Measurements from ENCODE around the gene PAX7.

PAX7 gene

GRCh38 chr1:18730321-18730720, 99.7 kb downstream of the PAX7 start:
- TF ChIP-seq POLR2AphosphoS5 (IDR thresholded peaks at IDR 0.05; ENCODE audit: low read depth, low read length), result no peak
- TF ChIP-seq TAF1 (IDR thresholded peaks at IDR 0.05; ENCODE audit: borderline replicate concordance, insufficient read depth, low read length), result no peak
- TF ChIP-seq, protein P1, sequence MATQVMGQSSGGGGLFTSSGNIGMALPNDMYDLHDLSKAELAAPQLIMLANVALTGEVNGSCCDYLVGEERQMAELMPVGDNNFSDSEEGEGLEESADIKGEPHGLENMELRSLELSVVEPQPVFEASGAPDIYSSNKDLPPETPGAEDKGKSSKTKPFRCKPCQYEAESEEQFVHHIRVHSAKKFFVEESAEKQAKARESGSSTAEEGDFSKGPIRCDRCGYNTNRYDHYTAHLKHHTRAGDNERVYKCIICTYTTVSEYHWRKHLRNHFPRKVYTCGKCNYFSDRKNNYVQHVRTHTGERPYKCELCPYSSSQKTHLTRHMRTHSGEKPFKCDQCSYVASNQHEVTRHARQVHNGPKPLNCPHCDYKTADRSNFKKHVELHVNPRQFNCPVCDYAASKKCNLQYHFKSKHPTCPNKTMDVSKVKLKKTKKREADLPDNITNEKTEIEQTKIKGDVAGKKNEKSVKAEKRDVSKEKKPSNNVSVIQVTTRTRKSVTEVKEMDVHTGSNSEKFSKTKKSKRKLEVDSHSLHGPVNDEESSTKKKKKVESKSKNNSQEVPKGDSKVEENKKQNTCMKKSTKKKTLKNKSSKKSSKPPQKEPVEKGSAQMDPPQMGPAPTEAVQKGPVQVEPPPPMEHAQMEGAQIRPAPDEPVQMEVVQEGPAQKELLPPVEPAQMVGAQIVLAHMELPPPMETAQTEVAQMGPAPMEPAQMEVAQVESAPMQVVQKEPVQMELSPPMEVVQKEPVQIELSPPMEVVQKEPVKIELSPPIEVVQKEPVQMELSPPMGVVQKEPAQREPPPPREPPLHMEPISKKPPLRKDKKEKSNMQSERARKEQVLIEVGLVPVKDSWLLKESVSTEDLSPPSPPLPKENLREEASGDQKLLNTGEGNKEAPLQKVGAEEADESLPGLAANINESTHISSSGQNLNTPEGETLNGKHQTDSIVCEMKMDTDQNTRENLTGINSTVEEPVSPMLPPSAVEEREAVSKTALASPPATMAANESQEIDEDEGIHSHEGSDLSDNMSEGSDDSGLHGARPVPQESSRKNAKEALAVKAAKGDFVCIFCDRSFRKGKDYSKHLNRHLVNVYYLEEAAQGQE (IDR thresholded peaks at IDR 0.05; ENCODE audit: insufficient read depth in 1 of 2, low read depth in 2 of 2, low read length in 2 of 2), result no peak
- TF ChIP-seq FOXP2 (optimal IDR thresholded peaks at IDR 0.05; ENCODE audit: borderline replicate concordance, extremely low read depth, extremely low read length, insufficient read depth), result no peak
- TF ChIP-seq SIN3A (IDR thresholded peaks at IDR 0.05; ENCODE audit: borderline replicate concordance, insufficient read depth, low read length), result no peak

DNA sequence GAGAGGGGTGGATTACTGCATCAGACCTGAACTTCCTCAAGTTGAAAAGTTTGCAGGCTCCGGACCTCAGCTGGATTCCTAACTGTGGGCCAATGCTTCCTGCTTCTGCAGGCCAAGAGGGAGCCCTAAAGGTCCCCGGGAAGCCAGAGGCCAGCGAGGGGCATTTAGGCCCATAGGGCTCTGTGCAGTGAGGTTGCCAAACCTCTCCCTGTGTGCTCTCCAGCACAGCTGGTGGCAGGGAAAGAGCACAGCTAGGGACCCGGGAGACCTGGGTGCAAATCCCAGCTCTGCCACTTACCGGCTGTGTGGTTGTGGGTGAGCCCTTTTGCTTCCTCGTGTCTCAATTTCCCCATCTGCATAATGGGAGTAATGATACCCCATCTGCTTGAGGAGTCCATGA, 100.5 kb downstream of the PAX7 start:
- no peak for TF ChIP-seq FOXP2 (optimal IDR thresholded peaks at IDR 0.05; ENCODE audit: borderline replicate concordance, extremely low read depth, extremely low read length, insufficient read depth)
- no peak for TF ChIP-seq TAF1 (IDR thresholded peaks at IDR 0.05; ENCODE audit: borderline replicate concordance, insufficient read depth, low read length)
- no peak for TF ChIP-seq SIN3A (IDR thresholded peaks at IDR 0.05; ENCODE audit: borderline replicate concordance, insufficient read depth, low read length)
- TF ChIP-seq, protein P1 (IDR thresholded peaks at IDR 0.05; ENCODE audit: insufficient read depth in 1 of 2, low read depth in 2 of 2, low read length in 2 of 2), result no peak
- TF ChIP-seq POLR2AphosphoS5 (IDR thresholded peaks at IDR 0.05; ENCODE audit: low read depth, low read length), result no peak

GRCh38 chr1:18731591-18732235, 101.1 kb downstream of the PAX7 start:
- TF ChIP-seq TAF1 (IDR thresholded peaks at IDR 0.05; ENCODE audit: borderline replicate concordance, insufficient read depth, low read length) (no peak), SIN3A (IDR thresholded peaks at IDR 0.05; ENCODE audit: borderline replicate concordance, insufficient read depth, low read length) (no peak), FOXP2 (optimal IDR thresholded peaks at IDR 0.05; ENCODE audit: borderline replicate concordance, extremely low read depth, extremely low read length, insufficient read depth) (no peak), POLR2AphosphoS5 (IDR thresholded peaks at IDR 0.05; ENCODE audit: low read depth, low read length) (no peak)
- TF ChIP-seq, protein P1 (IDR thresholded peaks at IDR 0.05; ENCODE audit: insufficient read depth in 1 of 2, low read depth in 2 of 2, low read length in 2 of 2), result no peak

GRCh38 chr1:18732686-18733085, 102.0 kb downstream of the PAX7 start:
- TF ChIP-seq FOXP2 (optimal IDR thresholded peaks at IDR 0.05; ENCODE audit: borderline replicate concordance, extremely low read depth, extremely low read length, insufficient read depth), result no peak

DNA sequence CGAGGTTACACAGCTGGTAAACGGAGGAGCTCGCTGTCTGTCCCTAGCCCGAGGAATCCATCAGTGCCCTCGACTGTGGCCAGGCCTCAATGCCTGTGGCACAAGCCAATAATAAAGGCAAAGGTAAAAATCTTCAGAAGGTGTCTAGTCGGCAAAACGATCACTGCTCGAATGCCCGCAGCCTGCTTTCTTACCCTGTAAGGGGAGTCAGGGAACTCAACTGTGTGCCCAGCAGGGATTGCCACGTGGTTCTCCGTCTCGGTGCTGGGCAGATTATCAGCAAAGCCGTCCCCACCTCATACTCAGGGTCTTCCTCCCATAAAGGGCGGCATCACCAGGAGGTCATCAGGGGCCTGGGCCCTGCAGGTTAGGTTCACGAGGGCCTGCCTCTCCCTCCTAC, 103.4 kb downstream of the PAX7 start:
- TF ChIP-seq TAF1 (IDR thresholded peaks at IDR 0.05; ENCODE audit: borderline replicate concordance, insufficient read depth, low read length), result no peak
- TF ChIP-seq SIN3A (IDR thresholded peaks at IDR 0.05; ENCODE audit: borderline replicate concordance, insufficient read depth, low read length), result no peak
- TF ChIP-seq, protein P1 (IDR thresholded peaks at IDR 0.05; ENCODE audit: insufficient read depth in 1 of 2, low read depth in 2 of 2, low read length in 2 of 2), result no peak
- no peak for TF ChIP-seq POLR2AphosphoS5 (IDR thresholded peaks at IDR 0.05; ENCODE audit: low read depth, low read length)
- TF ChIP-seq FOXP2 (optimal IDR thresholded peaks at IDR 0.05; ENCODE audit: borderline replicate concordance, extremely low read depth, extremely low read length, insufficient read depth), result no peak

All from PFSK-1 (cell line).